Measurements from ENCODE around the gene HSPB9.

The HSPB9 gene

GRCh38 chr17:42106009-42106408, 16.6 kb upstream of the HSPB9 start:
- TF ChIP-seq CTCF (IDR thresholded peaks at IDR 0.05): no peak

GRCh38 chr17:42107124-42107523, 15.5 kb upstream of the HSPB9 start:
- TF ChIP-seq CTCF (IDR thresholded peaks at IDR 0.05): no peak

DNA sequence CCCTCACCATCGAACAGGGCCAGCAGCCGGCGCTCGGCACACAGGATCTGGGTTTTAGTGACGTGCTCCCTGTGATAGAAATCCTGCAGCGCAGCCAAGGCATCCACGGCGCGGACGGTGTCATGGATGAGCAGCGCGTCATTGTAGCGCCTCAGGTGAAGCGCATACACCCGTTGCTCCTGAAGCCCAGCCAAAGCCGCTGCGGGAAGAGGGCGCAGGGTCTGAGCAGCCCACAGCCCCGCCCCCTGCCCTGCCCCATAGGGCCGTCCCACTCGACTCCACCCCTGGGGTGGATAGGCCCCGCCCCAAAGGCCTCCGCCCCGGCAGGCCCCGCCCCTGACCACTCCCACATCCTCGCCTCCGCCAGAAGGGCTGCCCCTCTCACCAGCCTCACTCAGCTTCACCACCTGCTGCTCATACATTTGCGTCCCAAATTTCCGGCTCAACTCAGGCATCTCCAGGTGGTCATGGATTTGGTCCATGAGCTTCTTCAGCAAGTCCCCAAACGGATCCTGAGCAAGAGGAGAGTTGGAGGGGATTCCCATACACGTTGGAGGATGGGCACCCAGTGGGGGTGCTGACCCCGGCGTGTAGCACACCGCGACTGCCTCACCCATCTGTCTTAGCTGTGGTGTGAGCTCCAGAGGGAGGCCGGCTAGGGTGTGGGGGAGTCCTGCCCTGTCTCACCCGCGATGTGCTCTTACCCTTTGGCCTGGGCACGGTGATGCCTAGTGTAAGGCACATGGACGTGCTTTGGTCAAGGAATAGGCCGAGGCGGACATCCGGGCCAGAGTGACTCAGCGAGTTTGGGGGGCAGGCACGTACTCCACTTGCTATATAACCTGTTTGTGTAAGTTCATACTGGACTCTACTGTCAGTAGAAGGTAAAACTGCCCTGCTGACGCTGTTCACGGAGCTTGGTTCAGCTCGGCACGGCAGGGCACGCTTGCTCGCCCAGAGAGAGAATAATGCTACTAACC, 14.7 kb upstream of the HSPB9 start:
- TF ChIP-seq CTCF (IDR thresholded peaks at IDR 0.05): no peak

GRCh38 chr17:42109086-42109485, 13.5 kb upstream of the HSPB9 start:
- no peak for TF ChIP-seq CTCF (IDR thresholded peaks at IDR 0.05)

- no peak for TF ChIP-seq CTCF (IDR thresholded peaks at IDR 0.05)
These were observed 12.0 kb upstream of the HSPB9 start for GRCh38 chr17:42110301-42111264.

DNA sequence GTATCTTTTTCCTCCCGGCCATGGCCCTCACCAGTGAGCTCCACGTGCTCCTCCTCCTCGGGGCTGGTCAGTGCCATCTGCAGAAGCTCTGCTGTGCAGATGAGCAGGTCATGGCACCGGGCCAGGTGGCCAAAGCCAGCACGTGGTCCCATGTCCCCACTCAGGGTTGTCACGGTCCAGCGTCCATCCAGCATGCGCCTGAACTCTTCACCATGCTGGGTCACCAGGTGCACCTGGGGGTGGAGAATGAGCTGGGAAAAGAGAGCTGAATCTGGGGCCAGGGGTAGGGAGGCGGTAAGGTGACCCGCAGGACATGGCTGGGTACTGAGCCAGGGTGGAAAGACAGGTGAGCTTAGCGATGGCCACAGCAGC, 11.4 kb upstream of the HSPB9 start:
- no peak for TF ChIP-seq CTCF (IDR thresholded peaks at IDR 0.05)

DNA sequence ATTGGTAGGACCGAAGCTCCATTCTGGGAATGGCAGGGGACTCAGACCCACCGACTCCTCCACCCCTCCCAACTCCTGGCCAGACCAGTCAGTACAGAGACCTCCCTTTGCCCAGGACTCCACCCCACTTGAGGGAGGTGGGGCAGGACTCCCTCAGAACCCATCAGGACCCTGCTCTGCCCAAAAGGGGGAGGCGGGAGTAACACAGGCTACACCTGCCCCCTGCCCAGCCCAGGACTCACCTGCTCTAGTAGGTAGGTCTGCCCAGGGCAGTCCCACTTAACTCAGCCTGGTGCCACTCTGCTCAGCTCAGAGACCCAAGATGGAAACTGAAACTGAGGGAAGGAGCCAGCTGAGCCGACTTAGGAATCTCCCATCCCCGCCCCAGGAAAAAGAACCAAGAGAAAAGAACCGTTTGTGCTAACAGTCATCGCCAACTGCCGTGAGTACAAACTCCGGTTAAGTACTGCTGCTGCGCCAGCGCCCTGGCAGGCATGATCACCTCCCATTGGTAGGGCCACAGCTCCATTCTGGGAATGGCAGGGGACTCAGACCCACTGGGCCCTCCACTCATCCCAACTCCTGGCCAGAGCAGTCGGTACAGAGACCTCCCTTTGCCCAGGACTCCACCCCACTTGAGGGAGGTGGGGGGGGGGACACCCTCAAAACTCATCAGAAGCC, 10.6 kb upstream of the HSPB9 start:
- no peak for TF ChIP-seq CTCF (IDR thresholded peaks at IDR 0.05)
